ENCODE results near the gene ENPP7.

ENPP7 gene, protein sequence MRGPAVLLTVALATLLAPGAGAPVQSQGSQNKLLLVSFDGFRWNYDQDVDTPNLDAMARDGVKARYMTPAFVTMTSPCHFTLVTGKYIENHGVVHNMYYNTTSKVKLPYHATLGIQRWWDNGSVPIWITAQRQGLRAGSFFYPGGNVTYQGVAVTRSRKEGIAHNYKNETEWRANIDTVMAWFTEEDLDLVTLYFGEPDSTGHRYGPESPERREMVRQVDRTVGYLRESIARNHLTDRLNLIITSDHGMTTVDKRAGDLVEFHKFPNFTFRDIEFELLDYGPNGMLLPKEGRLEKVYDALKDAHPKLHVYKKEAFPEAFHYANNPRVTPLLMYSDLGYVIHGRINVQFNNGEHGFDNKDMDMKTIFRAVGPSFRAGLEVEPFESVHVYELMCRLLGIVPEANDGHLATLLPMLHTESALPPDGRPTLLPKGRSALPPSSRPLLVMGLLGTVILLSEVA

DNA sequence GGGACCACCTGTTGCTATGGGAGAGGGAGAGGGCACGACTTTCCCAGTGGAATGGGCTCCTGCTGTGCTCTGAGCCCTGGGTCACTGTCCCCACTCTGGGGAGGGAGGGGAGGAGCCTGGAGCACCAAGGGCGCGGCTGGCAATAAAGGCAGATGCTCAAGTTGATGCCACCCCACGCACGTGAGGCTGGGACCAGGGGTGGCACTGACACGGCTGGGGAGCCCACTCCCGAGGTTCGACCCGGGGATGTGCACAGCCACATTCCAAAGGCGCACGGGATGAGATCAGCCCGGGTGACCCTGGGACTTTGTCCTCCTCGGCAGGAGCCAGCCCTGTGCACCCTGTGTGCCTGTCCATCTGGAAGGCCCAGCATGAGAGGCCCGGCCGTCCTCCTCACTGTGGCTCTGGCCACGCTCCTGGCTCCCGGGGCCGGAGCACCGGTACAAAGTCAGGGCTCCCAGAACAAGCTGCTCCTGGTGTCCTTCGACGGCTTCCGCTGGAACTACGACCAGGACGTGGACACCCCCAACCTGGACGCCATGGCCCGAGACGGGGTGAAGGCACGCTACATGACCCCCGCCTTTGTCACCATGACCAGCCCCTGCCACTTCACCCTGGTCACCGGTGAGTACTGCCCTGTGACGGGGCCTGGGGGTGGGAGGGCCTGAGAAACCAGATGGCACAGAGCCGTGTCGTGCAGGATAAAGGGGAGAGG lies at the start of gene ENPP7:
TSS of gene ENPP7 (plus strand) at position 175 of the 715 bp plus-strand sequence. CDS start at position 372, 197 bp downstream.
- DNase-seq = no peak

DNA sequence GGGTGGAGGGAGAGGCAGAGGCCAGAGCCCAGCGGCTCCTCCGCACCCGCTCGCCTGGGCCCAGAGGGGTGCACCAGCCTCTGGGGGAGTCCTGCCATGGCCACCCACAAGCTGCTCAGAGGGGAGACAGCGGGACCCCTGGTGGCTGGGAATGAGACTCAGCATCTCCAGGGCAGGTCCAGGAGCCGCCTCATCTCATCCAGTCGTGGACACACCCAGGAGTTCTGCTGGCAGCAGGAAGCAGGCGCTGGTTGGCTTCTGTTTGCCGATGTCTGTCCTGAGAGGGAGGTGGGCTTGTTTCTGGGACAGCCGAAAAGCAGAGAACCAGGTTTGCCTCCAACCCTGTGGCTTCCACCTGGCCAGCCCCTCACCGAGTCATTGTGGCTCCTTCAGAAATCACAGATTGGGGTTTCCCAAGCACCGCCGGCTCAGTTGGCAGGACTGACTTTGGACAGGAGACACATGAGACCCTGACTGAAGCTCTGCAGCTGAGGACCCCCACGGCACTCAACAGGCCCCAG lies 49.6 kb upstream of the ENPP7 start:
- no peak for DNase-seq

DNA sequence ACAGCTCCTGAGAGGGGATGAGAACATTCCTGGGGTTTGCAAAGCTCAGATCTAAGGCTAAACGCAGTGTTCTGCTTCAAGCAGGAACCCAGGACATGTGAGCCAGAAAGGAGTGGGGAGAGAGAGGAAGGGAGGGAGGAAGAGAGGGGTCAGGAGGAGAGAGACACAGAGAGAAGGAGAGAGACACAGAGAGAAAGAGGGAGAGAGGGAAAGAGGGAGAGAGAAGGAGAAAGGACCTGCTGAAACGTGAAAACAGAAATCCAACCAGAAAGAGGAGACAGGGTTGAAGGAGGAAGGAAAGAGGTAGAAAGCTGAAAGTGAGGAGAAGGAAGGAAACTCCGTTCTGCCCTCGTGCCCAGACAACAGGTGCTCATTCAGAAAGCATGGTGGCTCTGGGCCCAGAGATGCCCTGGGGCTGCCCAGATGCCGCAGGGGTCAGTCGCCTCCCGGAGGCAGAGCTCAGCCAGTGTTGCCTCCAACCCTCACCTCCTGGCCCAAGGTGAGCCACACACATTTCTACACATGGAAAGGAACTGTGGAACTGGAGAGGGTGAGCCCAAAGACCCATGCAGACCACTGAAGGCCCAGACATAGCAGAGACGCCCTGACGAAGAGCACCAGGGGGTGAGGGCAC lies 49.0 kb upstream of the ENPP7 start:
- DNase-seq = no peak

DNA sequence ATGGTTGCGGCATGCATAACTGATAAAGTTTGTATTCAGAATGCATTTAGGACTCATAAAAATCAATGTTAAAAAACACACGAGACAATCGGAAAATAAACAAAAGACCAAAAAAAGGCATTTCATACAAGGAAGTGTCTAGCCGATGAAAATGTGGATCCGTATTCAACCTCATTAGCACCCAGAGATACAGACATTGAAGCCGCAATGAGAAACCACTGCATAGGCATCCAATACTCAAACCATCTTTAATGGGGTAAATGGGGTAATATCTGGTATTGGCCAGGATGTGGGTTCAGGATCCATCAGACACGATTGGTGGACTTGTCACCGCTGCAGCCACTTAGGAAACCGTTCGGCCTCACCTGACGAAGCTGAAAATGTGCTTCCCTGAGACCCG lies 47.4 kb upstream of the ENPP7 start:
- no peak for DNase-seq

DNA sequence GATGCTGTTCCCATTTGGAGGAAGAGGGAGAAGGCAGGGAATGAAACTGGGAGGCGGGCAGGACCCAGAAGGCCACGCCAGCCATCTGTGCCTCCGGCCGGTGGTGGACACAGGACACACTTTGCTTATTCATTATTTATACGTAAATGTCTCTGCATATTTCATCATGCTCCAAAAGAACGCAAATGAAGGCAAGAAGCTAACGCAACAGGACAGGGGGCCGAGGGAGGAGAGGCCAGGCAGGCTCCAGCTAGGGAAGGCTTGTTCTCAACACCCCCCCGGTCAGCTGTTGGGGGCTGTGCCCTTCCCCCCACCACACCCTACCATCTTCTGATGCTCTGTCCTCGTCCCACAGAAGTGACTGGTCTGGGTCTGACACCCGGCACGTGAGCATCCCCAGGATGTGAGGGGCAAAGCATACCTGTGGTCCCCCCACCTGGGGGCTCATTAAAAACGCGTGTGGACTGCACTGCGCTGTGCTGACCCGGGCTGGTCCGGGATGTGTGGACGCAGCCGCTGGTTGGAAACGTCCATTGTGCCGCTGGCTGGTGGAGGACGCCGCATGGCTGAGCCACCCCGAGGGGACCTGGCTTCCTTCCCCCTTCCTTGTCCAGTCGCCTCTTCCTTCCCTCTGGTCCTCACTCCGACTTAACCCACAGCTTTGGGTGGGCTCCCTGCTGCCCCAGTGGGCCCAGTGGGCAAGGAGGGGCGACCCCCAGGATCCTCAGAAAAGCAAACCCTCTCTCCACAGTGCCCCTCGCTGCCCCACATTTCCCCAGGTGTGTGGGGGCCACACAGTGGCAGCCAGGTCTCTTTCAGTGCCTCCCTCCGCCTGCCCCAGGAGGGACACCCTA lies 46.4 kb upstream of the ENPP7 start:
- no peak for DNase-seq

DNA sequence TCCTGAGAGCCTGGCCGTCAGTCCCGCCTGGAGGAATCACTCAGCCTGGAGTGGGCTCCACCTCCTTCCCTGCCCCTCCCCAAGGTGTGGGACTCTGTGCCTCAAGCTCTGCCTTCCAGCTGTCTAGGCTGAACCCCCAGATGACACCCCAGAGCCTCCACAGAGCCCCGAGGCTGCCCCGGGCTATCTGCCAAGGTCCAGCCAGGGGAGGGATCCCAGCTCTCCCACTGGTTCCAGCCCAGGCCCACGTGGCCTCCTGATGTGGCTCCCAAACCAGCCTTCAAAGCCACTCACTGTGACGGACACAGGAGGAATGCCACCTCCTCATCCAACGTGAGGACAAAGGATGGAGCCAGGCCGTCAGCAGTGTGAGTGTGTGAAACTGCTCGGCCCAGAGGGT lies 45.6 kb upstream of the ENPP7 start:
- no peak for DNase-seq

DNA sequence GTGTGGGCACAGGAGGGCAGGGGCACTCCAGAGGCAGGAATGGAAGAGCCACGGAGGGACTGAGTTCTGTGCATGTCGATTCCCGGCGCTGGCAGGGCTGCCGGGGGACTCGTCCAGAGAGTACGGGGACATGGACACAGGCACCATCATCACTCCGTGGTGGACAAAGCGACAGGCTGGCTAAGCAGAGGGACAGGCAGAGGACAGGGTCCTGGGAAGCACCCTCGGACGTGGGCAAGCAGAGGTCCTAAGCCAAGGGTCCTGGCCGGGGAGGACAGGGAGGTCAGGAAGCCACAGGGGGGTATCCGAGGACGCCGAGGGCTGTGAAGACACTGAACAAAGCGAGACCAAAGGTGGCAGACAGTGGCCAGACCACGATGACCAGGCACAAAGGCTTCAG lies 44.3 kb upstream of the ENPP7 start:
- no peak for DNase-seq

DNA sequence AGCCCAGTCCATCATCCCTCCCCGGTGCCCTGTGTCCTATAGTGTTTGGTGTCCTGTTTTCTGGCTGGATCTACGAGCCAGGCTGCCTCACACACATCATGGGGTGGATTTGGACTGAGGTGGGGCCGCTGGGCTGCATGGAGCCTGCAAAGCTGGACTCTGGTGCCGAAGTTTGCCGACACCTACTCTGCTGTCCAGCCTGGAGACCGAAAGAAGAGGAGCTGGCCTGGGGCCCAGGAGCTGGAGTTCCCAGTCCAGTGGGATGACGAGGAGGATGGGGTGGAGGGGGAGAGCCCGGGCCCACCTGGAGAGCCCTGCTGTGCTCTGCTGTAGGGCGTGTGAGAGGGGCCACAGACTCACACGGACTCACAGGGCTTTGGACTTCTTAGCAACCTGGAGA lies 40.3 kb upstream of the ENPP7 start:
- no peak for DNase-seq

DNA sequence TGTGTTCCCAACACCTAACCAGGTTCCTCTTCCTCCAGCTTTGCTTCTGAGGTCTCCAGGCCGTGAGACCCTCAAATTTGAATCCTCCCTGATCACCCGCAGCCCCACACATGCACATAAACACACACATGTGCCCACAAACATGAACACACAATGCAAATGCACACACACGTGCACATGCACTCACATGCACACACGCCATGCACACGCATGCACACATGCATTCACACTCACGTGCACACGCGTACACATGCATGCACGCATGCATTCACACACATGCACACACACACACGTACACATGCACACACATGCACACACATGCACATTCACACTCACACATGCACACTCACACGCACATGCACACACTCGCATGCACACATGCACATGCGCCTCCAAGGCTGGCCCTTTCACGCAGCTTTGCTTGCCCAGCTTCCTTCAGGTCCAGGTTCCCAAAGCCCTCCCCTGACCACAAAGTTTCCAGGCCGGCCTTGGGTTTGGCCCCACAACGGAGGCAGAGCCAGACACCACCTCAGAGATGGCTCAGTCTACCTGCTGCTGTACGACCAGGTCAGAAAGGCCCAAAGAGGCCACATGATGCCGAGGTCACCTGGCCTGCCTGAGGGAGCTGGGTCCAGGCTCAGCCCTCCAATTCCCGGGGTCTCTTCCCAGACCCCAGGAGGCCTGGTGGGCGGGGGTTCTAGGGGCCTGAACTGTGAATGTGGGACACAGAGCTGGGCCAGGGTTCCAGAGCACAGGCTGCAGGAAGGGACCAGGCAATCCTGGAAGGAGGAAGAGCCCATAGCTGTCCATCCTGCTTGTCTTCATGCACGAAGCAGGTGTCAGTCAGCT lies 39.5 kb upstream of the ENPP7 start:
- DNase-seq = no peak

DNA sequence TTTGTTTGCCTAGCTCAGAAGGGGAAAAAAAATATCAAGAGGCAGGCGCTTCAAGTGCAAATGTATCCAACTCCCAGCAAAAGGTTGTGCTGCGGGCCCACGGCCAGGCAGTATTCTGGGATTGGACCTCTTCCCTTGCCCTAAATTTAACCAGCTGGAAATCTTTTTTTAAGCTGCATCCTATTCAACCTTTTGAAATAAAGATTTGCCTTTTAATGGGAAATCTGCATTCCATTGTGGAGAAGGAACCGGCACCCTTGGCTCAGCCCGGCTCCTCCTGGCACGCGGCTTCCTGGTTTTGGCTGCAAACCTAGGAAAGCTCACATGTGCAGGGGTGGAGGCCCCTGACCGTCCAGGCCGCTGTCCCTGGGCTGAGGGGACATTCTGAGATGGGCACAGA lies 38.8 kb upstream of the ENPP7 start:
- DNase-seq = no peak

DNA sequence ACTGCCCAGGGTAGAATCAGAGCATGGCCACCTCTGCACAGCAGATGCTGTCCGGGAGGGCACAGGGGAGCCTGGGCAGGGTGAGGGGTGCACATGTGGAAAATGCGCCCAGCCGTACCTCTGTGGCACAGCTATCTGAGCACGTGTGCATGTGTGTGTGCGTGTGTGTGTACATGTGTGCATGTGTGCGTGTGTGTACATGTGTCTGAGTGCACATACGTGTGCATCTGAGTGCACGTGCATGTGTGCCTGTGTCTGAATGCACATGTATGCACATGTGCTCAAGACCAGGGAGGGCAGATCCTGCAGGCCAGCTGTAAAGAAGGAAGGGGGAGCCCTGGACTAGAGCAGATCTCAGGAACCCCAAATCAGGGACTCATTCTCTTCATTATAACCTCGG lies 37.3 kb upstream of the ENPP7 start:
- no peak for DNase-seq

DNA sequence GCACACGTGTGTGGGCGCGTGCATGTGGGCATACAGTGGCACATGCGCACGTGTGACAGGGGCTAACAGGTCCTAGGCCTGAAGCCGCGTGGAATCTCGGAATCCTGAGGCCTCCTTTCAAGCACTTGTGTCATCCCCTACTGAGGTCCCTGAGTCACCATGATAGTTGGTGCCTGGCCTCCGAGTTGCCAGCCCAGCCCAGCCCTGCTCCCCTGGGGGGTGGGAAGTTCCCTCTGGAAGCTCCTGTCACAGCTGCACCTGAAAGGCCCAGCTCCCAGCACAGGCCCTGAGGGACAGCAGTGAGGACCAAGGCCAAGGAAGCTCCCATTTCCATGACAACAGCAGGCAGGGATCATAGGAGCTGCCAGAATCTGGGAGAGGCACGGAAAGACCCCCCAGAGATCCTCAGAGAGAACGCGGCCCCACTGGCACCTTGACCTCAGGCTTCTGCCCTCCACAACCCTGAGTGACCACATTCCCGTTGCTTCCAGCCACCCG lies 35.4 kb upstream of the ENPP7 start:
- no peak for DNase-seq

DNA sequence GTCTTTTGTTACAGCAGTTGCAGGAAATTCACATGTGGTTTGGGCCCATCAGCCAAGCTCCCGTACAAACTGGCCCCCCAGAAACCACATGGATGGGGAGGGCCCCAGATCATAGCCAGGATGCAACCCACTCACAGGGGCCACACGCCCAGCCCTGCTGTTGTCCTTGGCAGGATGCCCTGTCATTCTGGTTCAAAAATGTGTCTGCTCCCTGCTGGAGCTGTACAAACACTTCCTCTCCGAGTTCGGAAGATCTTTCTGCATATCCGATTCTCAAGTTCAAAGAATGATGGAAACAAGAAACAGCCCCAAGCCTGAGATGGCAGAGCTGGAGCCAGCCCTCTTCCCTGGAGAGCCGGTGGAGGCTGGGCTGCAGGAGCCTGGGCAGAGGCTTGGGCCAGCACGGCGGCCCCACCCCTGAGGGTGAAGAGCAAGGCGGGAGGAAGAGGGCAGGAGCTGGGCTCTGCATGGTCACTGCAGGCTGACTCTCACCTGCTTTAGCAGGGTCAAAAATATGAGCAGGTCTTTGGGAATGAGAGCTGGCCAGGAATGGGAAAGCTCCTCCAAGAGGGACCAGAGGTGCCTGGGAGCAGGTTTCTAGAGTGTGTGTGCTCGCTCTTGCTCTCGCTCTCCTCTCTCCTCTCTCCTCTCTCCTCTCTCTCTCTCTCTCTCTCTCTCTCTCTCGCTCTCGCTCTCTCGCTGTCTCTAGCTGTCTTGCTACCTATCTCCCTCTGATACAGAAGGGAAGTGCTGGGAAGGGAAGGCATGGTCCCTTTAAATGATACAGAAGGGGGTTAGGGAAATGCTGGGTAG lies 34.7 kb upstream of the ENPP7 start:
- DNase-seq = no peak

DNA sequence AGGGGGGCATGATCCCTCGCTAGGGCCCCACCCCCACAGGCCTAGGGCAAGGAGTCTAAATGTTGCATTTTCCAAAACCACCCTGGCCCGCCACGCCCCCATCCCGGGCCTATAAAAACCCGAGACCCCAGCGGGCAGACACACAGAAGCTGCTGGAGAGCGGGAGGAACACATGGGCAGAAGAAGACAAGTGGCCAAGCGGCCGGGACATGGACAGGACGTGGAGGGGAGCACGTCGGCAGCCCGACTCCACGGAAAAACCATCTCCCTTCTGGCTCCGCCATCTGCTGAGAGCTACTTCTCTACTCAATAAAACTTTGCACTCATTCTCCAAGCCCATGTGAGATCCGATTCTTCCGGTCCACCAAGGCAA lies 34.1 kb upstream of the ENPP7 start:
- no peak for DNase-seq

DNA sequence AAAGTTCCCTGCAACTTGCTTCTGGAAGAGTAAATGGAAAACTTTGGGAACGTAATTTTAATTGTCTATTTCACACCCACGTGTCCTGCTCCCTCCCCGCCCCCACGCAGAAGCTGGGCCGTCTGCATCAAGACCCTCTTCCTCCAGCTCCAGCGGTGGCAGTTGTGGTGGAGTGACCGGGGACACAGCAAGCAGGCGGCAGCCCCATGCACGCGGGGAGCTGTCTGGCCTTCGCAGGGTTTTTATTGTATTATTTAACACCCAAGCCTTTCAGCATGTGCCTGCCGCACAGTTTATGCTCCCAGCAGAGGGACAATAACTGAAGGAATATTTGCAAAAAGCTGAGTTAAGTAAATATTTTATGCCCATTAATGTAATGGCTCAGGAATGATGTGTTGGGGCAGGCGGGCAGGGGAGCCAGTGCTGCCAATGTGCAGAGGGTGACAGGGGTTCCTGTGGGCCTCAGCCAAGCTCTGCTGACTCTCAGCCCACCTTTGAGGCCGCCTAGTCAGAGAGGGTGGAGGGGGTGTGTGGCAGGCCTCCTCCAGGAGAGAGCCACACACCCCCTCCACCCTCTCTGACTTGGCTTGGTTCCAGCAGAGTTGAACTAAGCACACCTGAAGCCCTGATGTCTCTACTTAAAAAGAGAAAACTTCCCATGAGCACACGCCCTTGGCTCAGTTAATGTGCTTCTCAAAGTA lies 32.4 kb upstream of the ENPP7 start:
- peak; percentile 11 for DNase-seq

DNA sequence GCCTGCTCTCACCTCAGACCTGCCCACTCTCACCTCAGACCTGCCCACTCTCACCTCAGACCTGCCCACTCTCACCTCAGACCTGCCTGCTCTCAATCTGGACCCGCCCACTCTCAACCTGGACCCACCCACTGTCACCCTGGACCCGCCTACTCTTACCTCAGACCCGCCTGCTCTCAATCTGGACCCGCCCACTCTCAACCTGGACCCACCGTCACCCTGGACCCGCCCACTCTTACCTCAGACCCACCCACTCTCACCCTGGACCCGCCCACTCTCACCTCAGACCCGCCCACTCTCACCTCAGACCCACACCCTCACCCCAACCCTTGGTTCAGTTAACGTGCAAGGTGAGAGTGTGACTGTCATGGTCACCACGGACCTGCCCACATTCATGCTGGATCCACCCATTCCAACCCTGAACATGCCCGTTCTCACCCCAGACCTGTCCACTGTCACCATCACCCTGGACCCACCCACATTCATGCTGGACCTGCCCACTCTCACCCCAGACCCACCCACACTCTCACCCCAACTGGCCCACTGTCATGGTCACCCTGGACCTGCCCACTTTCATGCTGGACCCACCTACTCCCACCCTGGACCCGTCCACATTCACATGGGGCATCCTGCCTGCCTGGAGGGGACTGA lies 31.2 kb upstream of the ENPP7 start:
- no peak for DNase-seq

DNA sequence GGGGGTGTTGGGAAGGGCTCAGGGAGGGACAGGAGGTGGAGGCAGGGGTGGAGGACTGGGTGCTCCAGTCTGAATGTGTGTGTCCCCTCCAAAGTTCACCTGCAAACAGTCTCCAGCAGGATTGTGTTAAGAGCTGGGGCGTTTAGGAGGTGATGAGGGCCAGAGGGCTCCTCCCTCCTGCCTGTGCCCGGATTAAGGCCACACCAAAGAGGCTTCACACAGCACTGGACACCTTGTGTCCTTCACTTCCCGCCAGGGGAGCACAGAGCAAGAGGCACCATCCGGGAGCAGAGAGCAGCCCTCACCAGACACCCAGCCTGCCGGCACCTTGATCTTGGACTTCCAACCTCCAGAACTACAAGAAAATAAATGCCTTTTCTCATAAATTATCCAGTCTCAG lies 30.2 kb upstream of the ENPP7 start:
- no peak for DNase-seq

DNA sequence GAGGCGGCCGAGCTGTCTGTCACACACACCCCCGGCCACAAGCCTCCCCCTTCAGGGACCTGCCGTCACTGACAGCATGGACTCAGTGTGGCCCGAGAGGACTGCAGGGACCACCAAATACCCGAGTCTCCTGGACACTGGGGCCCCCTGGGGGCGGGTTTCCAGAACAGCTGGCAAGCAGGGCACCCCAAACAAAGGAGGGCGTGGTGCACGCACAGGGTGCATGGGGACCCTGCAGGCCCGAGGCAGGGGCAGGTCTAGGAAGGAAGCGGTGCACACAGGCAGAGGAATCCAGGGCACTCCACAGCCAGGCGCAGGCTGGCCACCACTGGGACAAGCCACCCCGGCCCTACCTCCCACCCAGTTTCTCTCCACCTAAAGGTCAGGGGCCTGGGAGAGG lies 28.7 kb upstream of the ENPP7 start:
- DNase-seq = no peak

DNA sequence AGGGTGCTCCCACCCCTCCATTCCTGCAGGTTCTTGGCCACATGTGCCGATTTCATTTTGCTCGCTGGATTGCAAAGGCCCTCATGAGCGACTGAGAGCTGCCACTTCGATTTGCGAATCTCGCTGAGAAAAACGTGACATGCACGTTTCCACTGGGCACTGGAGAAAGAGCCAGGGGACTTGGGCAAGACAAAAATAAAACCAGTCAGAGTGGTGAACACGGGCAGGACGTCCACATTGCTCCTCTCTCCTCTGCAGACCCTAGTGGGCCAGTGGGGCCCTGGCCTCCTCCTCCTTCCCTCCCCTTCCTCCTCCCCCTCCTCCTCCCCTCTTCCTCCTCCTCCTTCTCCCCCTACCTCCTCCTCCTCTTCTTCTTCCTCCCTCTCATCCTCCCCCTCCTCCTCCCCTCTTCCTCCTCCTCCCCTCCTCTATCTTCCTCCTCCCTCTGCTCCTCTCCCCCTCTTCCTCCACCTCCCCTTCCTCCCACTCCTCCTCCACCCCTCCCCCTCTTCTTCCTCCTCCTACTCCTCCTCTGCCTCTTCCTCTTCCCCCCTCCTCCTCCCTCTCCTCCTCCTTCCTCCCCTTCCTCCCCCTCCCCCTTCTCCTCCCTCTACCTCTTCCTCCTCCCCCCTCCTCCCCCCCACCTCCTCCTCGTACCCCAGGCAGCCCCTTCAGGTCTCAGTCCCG lies 28.1 kb upstream of the ENPP7 start:
- no peak for DNase-seq

All from NCI-H1105 treated with DMSO at 0.1 percent for 48 hours (cell line).